IPS-20b (cell line): ENCODE results near the gene UGT1A10.
"Not testable (repeated sequence)": the region's sequence is repeated elsewhere in the genome, so short reads cannot be mapped to it uniquely, and the experiment has no call there.

ENCODE experiments used
- H3K27ac ChIP-seq: one replicate; pipeline ENCODE4 v1.5.1; 2013; ENCODE audit warnings: low read length
- H3K27me3 ChIP-seq: 2 replicates; pipeline ENCODE4 v1.6.1; 2013; ENCODE audit warnings: mild to moderate bottlenecking, low read length, inconsistent platforms; ENCODE audit not compliant: insufficient read depth
- H3K36me3 ChIP-seq: 2 replicates; pipeline ENCODE4 v1.6.1; 2013; ENCODE audit warnings: low read depth, mild to moderate bottlenecking, inconsistent platforms, low read length, moderate library complexity; ENCODE audit not compliant: insufficient read depth
- H3K4me1 ChIP-seq: 2 replicates; pipeline ENCODE4 v1.6.1; 2013; ENCODE audit warnings: mild to moderate bottlenecking, control low read depth, inconsistent platforms, low read length, moderate library complexity; ENCODE audit not compliant: insufficient read depth
- H3K4me3 ChIP-seq: 2 replicates; pipeline ENCODE4 v1.5.1; 2013; ENCODE audit warnings: mild to moderate bottlenecking, low read length, inconsistent platforms
- H3K9ac ChIP-seq: 2 replicates; pipeline ENCODE4 v1.6.1; 2013; ENCODE audit warnings: low read depth, mild to moderate bottlenecking, inconsistent platforms, low read length, moderate library complexity
- H3K9me3 ChIP-seq: 2 replicates; pipeline ENCODE4 v1.6.1; 2013; ENCODE audit warnings: mild to moderate bottlenecking, low read depth, low read length, inconsistent platforms; ENCODE audit not compliant: insufficient read depth

The UGT1A10 gene

DNA sequence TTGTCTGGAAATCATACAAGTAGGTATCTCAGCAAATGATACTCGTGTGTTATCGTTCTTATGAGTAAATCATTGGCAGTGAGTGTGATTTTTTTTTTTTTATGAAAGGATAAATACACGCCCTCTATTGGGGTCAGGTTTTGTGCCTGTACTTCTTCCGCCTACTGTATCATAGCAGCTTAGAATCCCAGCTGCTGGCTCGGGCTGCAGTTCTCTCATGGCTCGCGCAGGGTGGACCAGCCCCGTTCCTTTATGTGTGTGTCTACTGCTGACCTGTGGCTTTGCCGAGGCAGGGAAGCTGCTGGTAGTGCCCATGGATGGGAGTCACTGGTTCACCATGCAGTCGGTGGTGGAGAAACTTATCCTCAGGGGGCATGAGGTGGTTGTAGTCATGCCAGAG, at the start of gene UGT1A10:
Gene UGT1A10, plus strand, starts transcription at position 143 of the 400 bp plus-strand sequence. Its CDS starts 75 bp downstream, at position 218.
- H3K9ac ChIP-seq, H3K36me3 ChIP-seq, H3K4me3 ChIP-seq, H3K9me3 ChIP-seq, H3K4me1 ChIP-seq, H3K27me3 ChIP-seq, H3K27ac ChIP-seq: not testable (repeated sequence)

DNA sequence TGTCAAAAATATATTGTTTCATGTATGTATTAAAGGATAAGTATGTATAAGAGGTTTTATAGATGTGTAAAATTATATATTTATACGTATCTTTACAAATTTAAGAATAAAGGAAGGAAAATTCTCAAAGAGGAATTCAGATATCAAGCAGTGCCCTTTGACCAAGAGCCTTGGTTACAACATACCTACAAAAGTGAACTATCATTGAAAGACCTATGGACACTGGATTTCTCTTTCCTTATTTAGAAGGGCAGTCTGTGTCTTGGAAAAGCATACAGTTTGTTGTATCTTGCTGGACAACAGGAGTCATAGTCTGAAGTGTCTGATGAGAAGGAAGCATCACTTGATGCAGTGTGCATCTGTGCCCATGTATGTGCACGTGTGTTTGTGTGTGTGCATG, 47.8 kb upstream of the UGT1A10 start:
- Histone ChIP-seq H3K4me3 (no peak overlapping the region), H3K36me3 (no peaks in the 10 kb centered on the region), H3K4me1 (no peaks in the 10 kb centered on the region), H3K9me3 (no peaks in the 10 kb centered on the region), H3K9ac (no peak overlapping the region), H3K27ac (no peak overlapping the region), H3K27me3 (no peaks in the 10 kb centered on the region)

GRCh38 chr2:233592706-233593105, 43.5 kb upstream of the UGT1A10 start:
- not testable (repeated sequence) for H3K4me3 ChIP-seq, H3K27me3 ChIP-seq, H3K9ac ChIP-seq, H3K27ac ChIP-seq, H3K4me1 ChIP-seq, H3K36me3 ChIP-seq
- H3K9me3 ChIP-seq, result 0 out of 2 replicates have a peak, but pooled peaks cover 10% of the 10 kb centered on the region

GRCh38 chr2:233593201-233593600, 43.0 kb upstream of the UGT1A10 start:
- no peak overlapping the region for H3K4me3 ChIP-seq
- H3K9ac ChIP-seq, result no peak overlapping the region
- no peaks in the 10 kb centered on the region for H3K4me1 ChIP-seq
- H3K9me3 ChIP-seq, result 0 out of 2 replicates have a peak, but pooled peaks cover 10% of the 10 kb centered on the region
- H3K27me3 ChIP-seq, result no peaks in the 10 kb centered on the region
- no peaks in the 10 kb centered on the region for H3K36me3 ChIP-seq
- H3K27ac ChIP-seq, result no peak overlapping the region

- Histone ChIP-seq H3K4me3 (no peak overlapping the region), H3K9ac (no peak overlapping the region), H3K9me3 (peaks cover 10% of the 10 kb centered on the region; the same call in 1 of the 2 replicates), H3K4me1 (no peaks in the 10 kb centered on the region), H3K27ac (no peak overlapping the region), H3K27me3 (no peaks in the 10 kb centered on the region), H3K36me3 (no peaks in the 10 kb centered on the region)
Measured at GRCh38 chr2:233597522-233597921, 38.7 kb upstream of the UGT1A10 start.

DNA sequence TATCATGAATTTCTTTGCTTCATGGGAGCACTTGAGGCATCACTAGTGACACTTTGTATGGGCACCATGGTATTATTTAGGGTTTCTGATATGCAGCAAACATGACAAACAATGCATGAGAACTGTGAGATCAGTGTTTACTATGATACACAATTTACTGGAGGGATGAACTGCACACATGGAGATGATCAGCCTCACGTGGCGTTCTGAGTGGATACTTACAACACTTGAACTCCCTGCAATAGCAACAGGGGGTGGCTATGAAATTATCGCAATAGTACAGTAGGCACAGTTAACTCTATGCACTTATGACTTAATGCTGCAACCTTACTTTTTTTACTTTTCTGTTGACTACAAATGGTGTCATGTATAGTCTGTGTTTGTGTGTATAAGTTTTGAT, 37.3 kb upstream of the UGT1A10 start:
- Histone ChIP-seq H3K36me3 (no peaks in the 10 kb centered on the region), H3K9me3 (peaks cover 10% of the 10 kb centered on the region; the same call in 1 of the 2 replicates), H3K4me3 (no peak overlapping the region), H3K27ac (no peak overlapping the region), H3K4me1 (no peaks in the 10 kb centered on the region), H3K27me3 (no peaks in the 10 kb centered on the region), H3K9ac (no peak overlapping the region)

DNA sequence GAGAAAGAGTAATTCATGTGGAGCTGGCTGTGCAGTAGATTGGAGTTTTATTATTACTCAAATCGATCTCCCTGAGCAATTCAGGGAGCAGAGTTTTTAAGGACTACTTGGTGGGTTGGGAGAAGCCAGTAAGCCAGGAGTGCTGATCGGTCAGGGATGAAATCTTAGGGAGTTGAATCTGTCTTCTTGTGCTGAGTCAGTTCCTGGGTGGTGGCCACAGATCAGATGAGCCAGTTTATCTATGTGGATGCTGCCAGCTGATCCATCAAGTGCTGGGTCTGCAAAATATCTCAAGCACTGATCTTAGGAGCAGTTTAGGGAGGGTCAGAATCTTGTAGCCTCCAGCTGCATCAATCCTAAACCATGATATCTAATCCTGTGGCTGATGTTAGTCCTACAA, 35.9 kb upstream of the UGT1A10 start:
- H3K36me3 ChIP-seq, result no peaks in the 10 kb centered on the region
- H3K9ac ChIP-seq, result no peak overlapping the region
- H3K27me3 ChIP-seq, result no peaks in the 10 kb centered on the region
- peaks cover 7% of the 10 kb centered on the region; the same call in 1 of the 2 replicates for H3K9me3 ChIP-seq
- no peak overlapping the region for H3K27ac ChIP-seq
- no peak overlapping the region for H3K4me3 ChIP-seq
- H3K4me1 ChIP-seq, result no peaks in the 10 kb centered on the region

DNA sequence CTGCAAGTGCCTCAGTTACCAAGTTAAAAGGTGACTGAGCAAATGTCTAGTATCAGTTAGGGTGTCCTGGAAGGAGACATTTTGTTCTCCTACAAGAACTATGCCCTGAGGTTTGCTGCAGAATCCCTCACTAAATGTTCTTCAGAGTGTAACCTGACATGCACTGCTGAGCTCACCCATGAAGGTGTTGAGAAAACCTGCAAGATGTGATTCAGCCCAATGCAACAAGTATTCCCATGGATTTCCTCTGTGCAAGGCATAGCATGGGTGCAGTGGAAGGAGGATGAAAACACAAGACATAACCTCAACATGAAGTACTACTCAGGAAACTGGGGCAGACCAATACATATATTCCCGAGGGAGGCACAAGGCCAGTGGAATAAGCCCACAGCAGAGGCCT, 34.2 kb upstream of the UGT1A10 start:
- Histone ChIP-seq H3K9ac (no peak overlapping the region), H3K4me1 (no peaks in the 10 kb centered on the region), H3K4me3 (no peak overlapping the region), H3K9me3 (no peaks in the 10 kb centered on the region; the same call in 1 of the 2 replicates), H3K27me3 (no peaks in the 10 kb centered on the region), H3K36me3 (no peaks in the 10 kb centered on the region), H3K27ac (no peak overlapping the region)

- Histone ChIP-seq H3K27me3 (no peaks in the 10 kb centered on the region), H3K36me3 (no peaks in the 10 kb centered on the region), H3K27ac (no peak overlapping the region), H3K9me3 (no peaks in the 10 kb centered on the region; the same call in 1 of the 2 replicates), H3K9ac (no peak overlapping the region), H3K4me3 (no peak overlapping the region), H3K4me1 (no peaks in the 10 kb centered on the region)
Measured at GRCh38 chr2:233603520-233603919, 32.7 kb upstream of the UGT1A10 start.

- Histone ChIP-seq H3K4me1 (no peaks in the 10 kb centered on the region), H3K36me3 (no peaks in the 10 kb centered on the region), H3K9ac (no peak overlapping the region), H3K9me3 (no peaks in the 10 kb centered on the region; the same call in 1 of the 2 replicates), H3K27me3 (no peaks in the 10 kb centered on the region), H3K27ac (no peak overlapping the region), H3K4me3 (no peak overlapping the region)
Measured at GRCh38 chr2:233604826-233605225, 31.4 kb upstream of the UGT1A10 start.

- Histone ChIP-seq H3K27me3 (no peaks in the 10 kb centered on the region), H3K27ac (no peak overlapping the region), H3K4me3 (no peak overlapping the region), H3K36me3 (no peaks in the 10 kb centered on the region), H3K9ac (no peak overlapping the region), H3K9me3 (no peaks in the 10 kb centered on the region; the same call in 1 of the 2 replicates), H3K4me1 (no peaks in the 10 kb centered on the region)
Measured at GRCh38 chr2:233605680-233606079, 30.6 kb upstream of the UGT1A10 start.

DNA sequence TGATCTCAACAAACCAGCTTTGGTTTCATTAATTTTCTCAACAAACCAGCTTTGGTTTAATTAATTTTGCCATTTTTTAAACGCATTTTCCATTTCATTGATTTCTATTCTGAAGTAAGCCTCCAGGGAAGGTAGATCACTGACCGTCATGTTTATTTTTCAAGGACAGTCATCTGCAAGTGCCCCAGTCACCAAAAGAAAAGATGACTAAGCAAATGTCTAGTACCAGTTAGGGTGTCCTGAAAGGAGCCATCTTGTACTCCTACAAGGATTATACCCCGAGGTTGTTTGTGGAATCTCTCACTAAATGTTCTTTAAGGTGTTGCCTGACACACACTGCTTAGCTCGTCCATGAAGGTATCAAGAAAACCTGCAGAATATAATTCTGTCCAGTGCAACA, 25.0 kb upstream of the UGT1A10 start:
- Histone ChIP-seq H3K4me3 (no peak overlapping the region), H3K9ac (no peak overlapping the region), H3K27ac (no peak overlapping the region), H3K4me1 (no peaks in the 10 kb centered on the region), H3K9me3 (no peaks in the 10 kb centered on the region; the same call in 1 of the 2 replicates), H3K27me3 (no peaks in the 10 kb centered on the region), H3K36me3 (no peaks in the 10 kb centered on the region)
